ENCODE results near the gene GPR162.

The GPR162 gene

GRCh38 chr12:6817662-6818157 lies 3.9 kb upstream of the GPR162 start:
- Histone ChIP-seq H3F3A (ENCODE audit: control insufficient read depth, insufficient read depth) (no peaks in the 10 kb centered on the region), H3K36me3 (ENCODE audit: control insufficient read depth, low read length) (no peaks in the 10 kb centered on the region), H3K9me2 (replicated peaks; ENCODE audit: control insufficient read depth, low read length) (no peaks in the 10 kb centered on the region), H3K27ac (ENCODE audit: low read depth, low read length) (no peak overlapping the region), H3K4me1 (ENCODE audit: control insufficient read depth, low read length) (peaks cover 19% of the 10 kb centered on the region), H3K27me3 (ENCODE audit: control insufficient read depth, low read length) (peaks cover 48% of the 10 kb centered on the region), H3K4me2 (ENCODE audit: low read length) (no peak overlapping the region), H3K4me3 (ENCODE audit: low read length) (no peak overlapping the region), H3K79me2 (ENCODE audit: control insufficient read depth, low read length) (no peaks in the 10 kb centered on the region), H4K20me1 (ENCODE audit: control insufficient read depth, insufficient read depth, low read depth, low read length) (no peaks in the 10 kb centered on the region), H3K9me3 (ENCODE audit: control insufficient read depth, insufficient read depth, low read length) (no peaks in the 10 kb centered on the region)
- TF ChIP-seq CTCF (IDR thresholded peaks at IDR 0.05; ENCODE audit: low read depth, low read length, poor library complexity, severe bottlenecking) = no peak
- no peak for TF ChIP-seq EZH2phosphoT487 (IDR thresholded peaks at IDR 0.05; ENCODE audit: borderline replicate concordance, low read length)

GRCh38 chr12:6818222-6818621 lies 3.4 kb upstream of the GPR162 start:
- Histone ChIP-seq H3K9me2 (replicated peaks; ENCODE audit: control insufficient read depth, low read length) (no peaks in the 10 kb centered on the region), H3K36me3 (ENCODE audit: control insufficient read depth, low read length) (no peaks in the 10 kb centered on the region), H3K4me1 (ENCODE audit: control insufficient read depth, low read length) (peaks cover 15% of the 10 kb centered on the region), H3K9me3 (ENCODE audit: control insufficient read depth, insufficient read depth, low read length) (no peaks in the 10 kb centered on the region), H3K27me3 (ENCODE audit: control insufficient read depth, low read length) (peaks cover 53% of the 10 kb centered on the region), H3K4me3 (ENCODE audit: low read length) (no peak overlapping the region), H3K4me2 (ENCODE audit: low read length) (no peak overlapping the region), H4K20me1 (ENCODE audit: control insufficient read depth, insufficient read depth, low read depth, low read length) (no peaks in the 10 kb centered on the region), H3F3A (ENCODE audit: control insufficient read depth, insufficient read depth) (no peaks in the 10 kb centered on the region), H3K79me2 (ENCODE audit: control insufficient read depth, low read length) (no peaks in the 10 kb centered on the region), H3K27ac (ENCODE audit: low read depth, low read length) (no peak overlapping the region)
- no peak for TF ChIP-seq CTCF (IDR thresholded peaks at IDR 0.05; ENCODE audit: low read depth, low read length, poor library complexity, severe bottlenecking)
- TF ChIP-seq EZH2phosphoT487 (IDR thresholded peaks at IDR 0.05; ENCODE audit: borderline replicate concordance, low read length) = no peak

GRCh38 chr12:6818645-6819044 lies 3.0 kb upstream of the GPR162 start:
- H3K79me2 ChIP-seq (ENCODE audit: control insufficient read depth, low read length) = no peaks in the 10 kb centered on the region
- peaks cover 53% of the 10 kb centered on the region for H3K27me3 ChIP-seq (ENCODE audit: control insufficient read depth, low read length)
- no peaks in the 10 kb centered on the region for H3F3A ChIP-seq (ENCODE audit: control insufficient read depth, insufficient read depth)
- H3K9me3 ChIP-seq (ENCODE audit: control insufficient read depth, insufficient read depth, low read length) = no peaks in the 10 kb centered on the region
- H3K27ac ChIP-seq (ENCODE audit: low read depth, low read length) = no peak overlapping the region
- H3K4me1 ChIP-seq (ENCODE audit: control insufficient read depth, low read length) = peaks cover 11% of the 10 kb centered on the region
- TF ChIP-seq CTCF (IDR thresholded peaks at IDR 0.05; ENCODE audit: low read depth, low read length, poor library complexity, severe bottlenecking) = no peak
- TF ChIP-seq EZH2phosphoT487 (IDR thresholded peaks at IDR 0.05; ENCODE audit: borderline replicate concordance, low read length) = no peak
- H3K4me3 ChIP-seq (ENCODE audit: low read length) = no peak overlapping the region
- no peaks in the 10 kb centered on the region for H3K36me3 ChIP-seq (ENCODE audit: control insufficient read depth, low read length)
- no peak overlapping the region for H3K4me2 ChIP-seq (ENCODE audit: low read length)
- H3K9me2 ChIP-seq (replicated peaks; ENCODE audit: control insufficient read depth, low read length) = no peaks in the 10 kb centered on the region
- H4K20me1 ChIP-seq (ENCODE audit: control insufficient read depth, insufficient read depth, low read depth, low read length) = no peaks in the 10 kb centered on the region
